T follicular helper cell (primary cell): ENCODE results near the gene SSR4.

ENCODE experiments used
- DNase-seq: peaks from one replicate; pipeline ENCODE4 v3.0.0-alpha.2; 2020; ENCODE audit warnings: low read depth

The SSR4 gene

GRCh38 chrX:153769158-153769864 lies 25.2 kb upstream of the SSR4 start:
- DNase-seq = no peak

GRCh38 chrX:153769865-153770600 lies 24.4 kb upstream of the SSR4 start:
- DNase-seq = no peak

DNA sequence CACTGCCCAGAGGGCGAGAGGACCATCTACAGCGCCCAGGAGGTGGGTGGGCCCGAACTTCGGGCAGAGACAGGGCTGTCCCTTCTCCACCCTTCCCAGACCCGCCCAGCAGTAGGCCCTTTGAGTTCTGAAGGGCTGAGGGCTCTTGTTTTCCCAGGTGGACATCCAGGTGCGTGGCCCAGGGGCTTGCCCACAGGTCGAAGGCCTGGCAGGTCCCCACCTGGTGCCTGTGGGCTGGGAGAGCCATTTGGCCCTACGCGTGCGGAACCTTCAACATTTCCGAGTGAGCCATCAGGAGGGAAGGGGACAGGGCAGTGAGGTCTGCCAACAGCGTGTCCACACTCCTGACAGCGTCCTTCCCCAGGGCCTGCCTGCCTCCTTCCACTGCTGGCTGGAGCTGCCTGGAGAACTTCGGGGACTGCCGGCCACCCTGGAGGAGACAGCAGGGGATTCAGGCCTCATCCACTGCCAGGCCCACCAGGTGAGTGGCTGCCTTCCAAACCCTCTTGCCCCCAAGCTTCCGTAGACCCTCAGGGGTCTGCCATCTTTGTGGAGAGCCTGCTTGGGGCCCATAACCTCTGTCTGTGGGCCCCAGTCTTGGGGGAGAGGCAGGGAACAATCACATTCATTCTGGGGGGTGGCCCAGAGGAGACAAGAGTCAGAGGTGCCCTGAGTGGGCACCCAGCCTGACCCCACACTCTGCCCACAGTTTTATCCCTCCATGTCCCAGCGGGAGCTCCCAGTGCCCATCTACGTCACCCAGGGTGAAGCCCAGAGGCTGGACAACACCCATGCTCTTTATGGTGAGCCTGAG lies 23.7 kb upstream of the SSR4 start:
- DNase-seq = no peak

DNA sequence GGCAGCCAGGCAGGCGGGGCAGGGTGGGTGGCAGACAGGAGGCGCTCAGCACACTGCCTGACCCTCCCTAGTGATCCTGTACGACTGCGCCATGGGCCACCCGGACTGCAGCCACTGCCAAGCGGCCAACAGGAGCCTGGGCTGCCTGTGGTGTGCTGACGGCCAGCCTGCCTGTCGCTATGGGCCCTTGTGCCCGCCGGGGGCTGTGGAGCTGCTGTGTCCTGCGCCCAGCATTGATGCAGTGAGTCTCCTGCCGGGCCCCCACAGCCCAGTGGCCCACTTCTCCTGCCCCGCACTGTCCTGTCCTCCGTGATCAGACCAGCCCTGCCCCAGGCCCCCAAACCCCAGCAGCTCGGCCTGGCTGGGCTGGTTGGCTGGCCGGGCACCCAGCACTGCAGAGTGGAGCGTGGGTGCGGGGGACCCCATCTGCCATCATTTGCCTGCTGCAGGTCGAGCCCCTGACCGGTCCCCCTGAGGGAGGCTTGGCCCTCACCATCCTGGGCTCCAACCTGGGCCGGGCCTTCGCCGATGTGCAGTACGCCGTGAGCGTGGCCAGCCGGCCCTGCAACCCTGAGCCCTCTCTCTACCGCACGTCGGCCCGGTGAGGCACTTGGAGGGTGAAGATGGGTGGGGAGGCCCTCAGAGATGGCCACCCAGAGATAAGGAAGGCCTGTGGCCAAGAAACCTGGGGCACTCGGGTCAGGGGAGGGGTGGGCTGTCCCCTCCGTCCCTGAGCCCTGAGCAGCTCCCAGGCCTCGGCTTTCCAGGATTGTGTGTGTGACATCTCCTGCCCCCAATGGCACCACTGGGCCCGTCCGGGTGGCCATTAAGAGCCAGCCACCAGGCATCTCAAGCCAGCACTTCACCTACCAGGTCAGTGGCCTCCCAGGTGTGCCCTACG lies 22.8 kb upstream of the SSR4 start:
- DNase-seq = no peak

- DNase-seq = no peak
Measured at GRCh38 chrX:153772316-153773217, 21.9 kb upstream of the SSR4 start.

GRCh38 chrX:153773218-153773611 lies 21.3 kb upstream of the SSR4 start:
- DNase-seq = no peak

DNA sequence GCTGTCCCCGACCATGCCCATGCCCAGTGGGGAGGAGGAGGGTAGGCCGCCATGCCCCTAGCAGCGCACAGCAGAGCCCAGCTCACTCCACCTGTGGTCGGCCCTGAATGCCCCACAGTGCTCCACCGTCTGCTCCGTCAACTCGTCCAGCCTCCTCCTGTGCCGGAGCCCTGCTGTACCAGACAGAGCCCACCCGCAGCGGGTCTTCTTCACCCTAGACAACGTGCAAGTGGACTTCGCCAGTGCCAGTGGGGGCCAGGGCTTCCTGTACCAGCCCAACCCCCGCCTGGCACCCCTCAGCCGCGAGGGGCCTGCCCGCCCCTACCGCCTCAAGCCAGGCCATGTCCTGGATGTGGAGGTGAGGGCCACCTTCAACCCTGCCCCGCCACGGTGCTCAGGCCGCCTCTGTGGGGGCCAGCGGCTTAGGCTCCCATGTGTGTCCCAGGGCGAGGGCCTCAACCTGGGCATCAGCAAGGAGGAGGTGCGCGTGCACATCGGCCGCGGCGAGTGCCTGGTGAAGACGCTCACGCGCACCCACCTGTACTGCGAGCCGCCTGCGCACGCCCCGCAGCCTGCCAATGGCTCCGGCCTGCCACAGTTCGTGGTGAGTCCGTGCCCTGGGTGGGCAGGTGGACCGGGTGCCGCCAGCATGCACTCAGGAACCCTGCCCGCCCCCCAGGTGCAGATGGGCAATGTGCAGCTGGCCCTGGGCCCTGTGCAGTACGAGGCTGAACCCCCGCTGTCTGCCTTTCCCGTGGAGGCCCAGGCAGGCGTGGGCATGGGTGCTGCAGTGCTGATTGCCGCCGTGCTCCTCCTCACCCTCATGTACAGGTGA lies 20.5 kb upstream of the SSR4 start:
- no peak for DNase-seq

GRCh38 chrX:153774576-153775292 lies 19.7 kb upstream of the SSR4 start:
- DNase-seq = no peak

GRCh38 chrX:153775293-153776119 lies 19.0 kb upstream of the SSR4 start:
- DNase-seq = no peak

DNA sequence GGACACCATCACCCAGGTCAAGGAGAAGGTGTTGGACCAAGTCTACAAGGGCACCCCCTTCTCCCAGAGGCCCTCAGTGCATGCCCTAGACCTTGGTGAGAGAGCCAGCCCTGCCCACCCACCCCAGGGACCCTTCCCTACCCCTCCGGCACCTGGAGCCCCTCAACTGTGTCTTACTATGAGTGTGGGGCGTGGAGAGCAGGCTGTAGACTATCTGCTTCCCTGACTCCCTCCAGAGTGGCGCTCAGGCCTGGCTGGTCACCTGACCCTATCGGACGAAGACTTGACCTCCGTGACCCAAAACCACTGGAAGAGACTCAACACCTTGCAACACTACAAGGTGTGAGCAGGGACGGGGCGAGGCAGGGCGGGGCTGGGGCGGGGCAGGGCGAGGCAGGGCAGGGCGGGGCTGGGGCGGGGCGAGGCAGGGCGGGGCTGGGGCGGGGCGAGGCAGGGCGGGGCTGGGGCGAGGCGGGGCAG lies 18.3 kb upstream of the SSR4 start:
- no peak for DNase-seq

- no peak for DNase-seq
Measured at GRCh38 chrX:153776611-153777045, 17.8 kb upstream of the SSR4 start.

- DNase-seq = no peak
Measured at GRCh38 chrX:153777261-153778090, 17.0 kb upstream of the SSR4 start.

DNA sequence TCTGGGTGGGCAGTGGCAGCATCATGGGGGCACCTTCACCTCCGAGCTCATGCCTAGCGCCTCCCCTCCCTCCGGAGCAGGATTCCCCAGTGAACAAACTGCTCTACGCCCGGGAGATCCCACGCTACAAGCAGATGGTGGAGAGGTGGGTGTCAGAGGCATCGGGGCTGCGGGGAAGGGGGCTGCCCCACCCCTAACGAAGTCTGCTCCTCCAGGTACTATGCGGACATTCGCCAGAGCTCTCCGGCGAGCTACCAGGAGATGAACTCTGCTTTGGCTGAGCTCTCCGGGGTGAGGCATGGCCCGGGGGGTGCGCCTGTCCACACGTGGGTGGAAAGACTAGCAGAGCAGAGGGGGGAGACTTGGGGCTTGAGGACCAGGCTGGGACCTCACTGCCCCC lies 16.3 kb upstream of the SSR4 start:
- DNase-seq = no peak

DNA sequence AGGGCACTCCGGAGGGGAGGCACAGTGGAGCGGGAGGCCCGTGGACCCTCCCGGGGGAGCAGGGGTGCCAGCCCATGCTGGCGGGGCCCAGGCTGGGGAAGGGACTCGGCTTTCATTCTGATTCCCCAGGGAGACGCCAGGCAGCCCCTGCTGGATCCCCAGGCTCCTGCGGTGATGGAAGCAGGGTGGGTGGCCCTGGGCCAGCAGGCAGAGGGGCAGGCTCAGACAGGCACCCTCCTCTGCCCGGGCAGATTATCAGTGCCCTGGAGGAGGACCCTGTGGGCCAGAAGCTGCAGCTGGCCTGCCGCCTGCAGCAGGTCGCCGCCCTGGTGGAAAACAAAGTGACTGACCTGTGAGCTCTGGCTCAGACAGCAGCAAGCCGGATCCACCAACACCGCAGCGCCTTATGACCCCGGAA lies 15.8 kb upstream of the SSR4 start:
- no peak for DNase-seq

DNA sequence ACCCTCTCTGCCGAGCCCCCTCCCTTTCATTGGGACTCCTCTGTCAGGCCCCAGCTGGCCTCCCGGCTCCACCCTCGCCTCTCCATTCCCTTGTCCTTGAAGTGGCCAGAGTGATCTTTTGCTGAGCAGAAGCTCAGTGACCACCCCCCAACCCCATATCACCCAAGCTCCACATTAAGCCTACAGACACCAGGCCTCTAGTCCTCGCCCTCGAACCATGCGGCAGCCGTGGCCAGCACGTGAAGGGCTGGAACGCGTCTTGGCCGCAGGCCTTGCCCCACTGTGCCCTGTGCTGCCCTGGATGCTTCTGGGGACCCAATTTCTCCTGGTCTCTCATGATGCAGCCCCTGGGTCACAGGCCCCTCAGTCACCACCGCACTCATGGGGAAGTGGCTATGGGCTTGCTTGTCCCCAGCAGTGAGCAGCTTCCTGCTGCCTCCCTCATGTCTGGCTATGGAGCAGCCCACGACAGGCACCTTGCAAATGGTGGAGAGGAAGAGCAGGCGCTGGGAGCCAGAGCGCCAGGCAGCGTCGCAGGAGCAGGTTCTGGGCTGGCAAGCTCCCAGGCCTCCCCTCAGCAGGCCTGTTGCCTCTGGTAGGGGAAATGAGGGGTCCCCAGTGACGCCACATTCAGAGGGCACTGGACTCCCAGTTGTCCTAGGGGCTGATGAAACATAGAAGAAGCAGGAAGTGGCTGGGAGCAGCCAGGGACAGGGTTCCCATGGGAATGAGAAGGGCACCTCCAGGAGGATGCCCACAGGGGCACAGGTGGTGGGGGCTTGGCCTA lies 14.4 kb upstream of the SSR4 start:
- no peak for DNase-seq
